ENCODE measurements around the gene KCTD1.

The KCTD1 gene

DNA sequence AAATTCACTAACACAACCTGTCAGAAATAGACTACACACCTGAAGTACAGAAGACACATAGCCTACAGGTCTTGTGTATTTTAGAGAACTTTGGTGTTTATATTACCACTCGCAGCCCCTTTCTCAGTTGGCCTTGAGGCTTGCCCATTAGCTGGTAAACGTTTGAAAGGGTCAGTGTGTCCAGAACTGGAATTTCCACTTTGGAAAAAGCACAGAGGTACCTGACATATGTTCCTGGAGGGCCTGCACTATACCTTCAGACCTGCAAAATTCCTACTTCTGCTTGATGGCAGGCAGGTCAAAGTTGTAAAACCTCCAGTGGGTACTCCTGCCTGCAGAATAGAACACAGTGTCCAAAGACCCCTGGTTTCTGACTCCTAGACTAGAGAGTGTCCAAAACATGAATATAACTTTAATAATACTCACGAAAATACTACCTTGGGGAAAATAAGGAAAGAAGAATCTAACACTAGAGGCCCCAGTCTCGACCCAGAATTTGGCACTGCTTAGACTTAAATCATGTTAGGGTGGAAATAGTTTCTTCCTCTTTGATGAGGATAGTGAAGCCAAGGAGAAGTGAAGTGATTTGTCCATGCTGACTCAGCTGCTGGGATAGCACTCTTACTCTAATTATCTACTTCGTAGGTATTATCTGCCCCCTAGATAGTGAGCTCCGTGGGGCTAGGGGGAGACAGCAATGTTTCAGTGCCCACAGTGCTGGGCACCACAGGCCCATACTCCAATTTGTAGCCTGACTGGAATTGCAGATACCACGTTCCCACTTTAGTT is 2.8 kb downstream of the KCTD1 start:
- peak overlapping the region; percentile 74 for H3K4me3 ChIP-seq (replicated peaks; ENCODE audit: low read depth, low read length)
- no peak for DNase-seq (ENCODE audit: extremely low read depth, low read depth)
- TF ChIP-seq, protein P1, sequence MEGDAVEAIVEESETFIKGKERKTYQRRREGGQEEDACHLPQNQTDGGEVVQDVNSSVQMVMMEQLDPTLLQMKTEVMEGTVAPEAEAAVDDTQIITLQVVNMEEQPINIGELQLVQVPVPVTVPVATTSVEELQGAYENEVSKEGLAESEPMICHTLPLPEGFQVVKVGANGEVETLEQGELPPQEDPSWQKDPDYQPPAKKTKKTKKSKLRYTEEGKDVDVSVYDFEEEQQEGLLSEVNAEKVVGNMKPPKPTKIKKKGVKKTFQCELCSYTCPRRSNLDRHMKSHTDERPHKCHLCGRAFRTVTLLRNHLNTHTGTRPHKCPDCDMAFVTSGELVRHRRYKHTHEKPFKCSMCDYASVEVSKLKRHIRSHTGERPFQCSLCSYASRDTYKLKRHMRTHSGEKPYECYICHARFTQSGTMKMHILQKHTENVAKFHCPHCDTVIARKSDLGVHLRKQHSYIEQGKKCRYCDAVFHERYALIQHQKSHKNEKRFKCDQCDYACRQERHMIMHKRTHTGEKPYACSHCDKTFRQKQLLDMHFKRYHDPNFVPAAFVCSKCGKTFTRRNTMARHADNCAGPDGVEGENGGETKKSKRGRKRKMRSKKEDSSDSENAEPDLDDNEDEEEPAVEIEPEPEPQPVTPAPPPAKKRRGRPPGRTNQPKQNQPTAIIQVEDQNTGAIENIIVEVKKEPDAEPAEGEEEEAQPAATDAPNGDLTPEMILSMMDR (IDR thresholded peaks at IDR 0.05; ENCODE audit: low read depth, low read length, missing control alignments), result no peak

DNA sequence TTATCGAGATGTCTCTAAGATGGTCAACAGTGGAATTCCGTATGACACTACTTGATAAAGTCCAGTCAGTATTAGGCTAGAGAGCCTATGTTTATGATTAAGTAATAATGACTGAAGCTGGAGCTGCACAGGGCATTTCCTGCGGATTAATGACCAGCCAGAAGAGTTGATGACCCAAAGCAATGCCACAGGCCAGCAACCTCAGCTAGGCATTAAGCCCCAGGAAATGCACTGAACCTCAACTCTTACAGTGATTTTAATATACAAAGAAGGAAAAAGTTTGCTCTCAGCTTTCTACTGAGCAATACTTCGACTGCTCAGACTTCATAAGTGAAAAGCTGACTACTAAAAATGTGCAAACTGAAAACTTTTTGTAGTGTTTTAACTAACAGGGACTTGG is 3.9 kb downstream of the KCTD1 start:
- no peak for DNase-seq (ENCODE audit: extremely low read depth, low read depth)
- TF ChIP-seq, protein P1 (IDR thresholded peaks at IDR 0.05; ENCODE audit: low read depth, low read length, missing control alignments), result no peak
- peak overlapping the region; percentile 74 for H3K4me3 ChIP-seq (replicated peaks; ENCODE audit: low read depth, low read length)

GRCh38 chr18:26543373-26543772 is 5.0 kb downstream of the KCTD1 start:
- H3K4me3 ChIP-seq (replicated peaks; ENCODE audit: low read depth, low read length), result no peak overlapping the region
- no peak for DNase-seq (ENCODE audit: extremely low read depth, low read depth)
- TF ChIP-seq, protein P1 (IDR thresholded peaks at IDR 0.05; ENCODE audit: low read depth, low read length, missing control alignments), result no peak

DNA sequence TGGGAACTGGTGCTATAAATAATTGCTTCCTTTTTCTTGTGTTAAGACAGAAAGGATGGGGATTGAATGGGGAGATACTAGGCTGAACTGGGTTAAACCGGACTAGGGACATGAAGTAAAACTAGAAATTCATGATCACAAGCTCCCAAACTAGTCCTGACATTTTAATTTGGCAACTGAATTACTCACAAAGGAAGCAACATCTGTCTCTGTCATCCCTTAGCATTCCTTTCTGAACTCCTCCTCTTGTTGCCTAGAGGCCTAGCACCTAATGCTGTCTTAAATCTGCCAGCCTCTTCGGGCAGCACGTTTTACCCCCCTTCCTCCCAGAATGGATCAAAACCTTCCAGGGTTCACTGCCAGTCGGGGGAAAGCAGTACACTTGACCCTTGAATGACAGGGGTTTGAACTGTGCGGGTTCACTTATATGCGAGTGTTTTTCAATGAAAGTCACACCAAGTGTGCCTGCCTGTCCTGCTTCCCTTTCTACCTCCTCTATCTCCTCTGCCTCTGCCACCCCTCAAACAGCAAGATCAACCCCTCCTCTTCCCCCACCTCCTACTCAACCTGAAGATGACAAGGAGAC is 8.2 kb downstream of the KCTD1 start:
- peak; percentile 73 for DNase-seq (ENCODE audit: extremely low read depth, low read depth)
- TF ChIP-seq, protein P1 (IDR thresholded peaks at IDR 0.05; ENCODE audit: low read depth, low read length, missing control alignments), result no peak
- H3K4me3 ChIP-seq (replicated peaks; ENCODE audit: low read depth, low read length), result no peak overlapping the region

- DNase-seq (ENCODE audit: extremely low read depth, low read depth), result no peak
- TF ChIP-seq, protein P1 (IDR thresholded peaks at IDR 0.05; ENCODE audit: low read depth, low read length, missing control alignments), result no peak
- H3K4me3 ChIP-seq (replicated peaks; ENCODE audit: low read depth, low read length), result no peak overlapping the region
Observed at GRCh38 chr18:26538524-26538923, 9.8 kb downstream of the KCTD1 start.

GRCh38 chr18:26536664-26537063 is 11.7 kb downstream of the KCTD1 start:
- TF ChIP-seq, protein P1 (IDR thresholded peaks at IDR 0.05; ENCODE audit: low read depth, low read length, missing control alignments), result no peak
- H3K4me3 ChIP-seq (replicated peaks; ENCODE audit: low read depth, low read length), result no peak overlapping the region
- DNase-seq (ENCODE audit: extremely low read depth, low read depth), result no peak

Measured in HFF-Myc (cell line).